GM18873 (cell line): ENCODE results near the gene HDAC4.

Experiments
- ATAC-seq: cut with Tn5 transposase; IDR thresholded peaks from one replicate; pipeline ENCODE4 v1.9.1; 2021; ENCODE audit warnings: mild to moderate bottlenecking, moderate library complexity, moderate number of reproducible peaks; ENCODE audit not compliant: unreplicated experiment, low FRiP score

The HDAC4 gene

DNA sequence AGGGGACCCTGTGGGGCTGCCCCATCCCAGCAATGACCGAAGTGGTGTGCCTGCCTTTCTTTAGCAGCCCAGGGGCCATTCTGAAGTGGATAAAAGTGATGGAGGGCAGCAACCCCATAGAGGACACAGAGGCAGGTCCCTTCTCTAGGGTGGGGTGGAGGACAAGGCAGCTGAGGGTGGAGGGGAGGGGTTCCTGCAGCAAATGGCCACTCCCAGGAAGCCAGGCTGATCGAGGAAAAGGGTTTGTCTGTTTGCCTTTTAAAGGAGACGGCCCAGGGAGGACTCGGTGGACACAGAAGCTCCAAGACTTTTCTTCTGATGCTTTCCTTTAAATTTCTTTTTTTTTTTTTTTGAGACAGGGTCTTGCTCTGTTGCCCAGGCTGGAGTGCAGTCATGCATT lies 280.2 kb downstream of the HDAC4 start:
- no peak for ATAC-seq

DNA sequence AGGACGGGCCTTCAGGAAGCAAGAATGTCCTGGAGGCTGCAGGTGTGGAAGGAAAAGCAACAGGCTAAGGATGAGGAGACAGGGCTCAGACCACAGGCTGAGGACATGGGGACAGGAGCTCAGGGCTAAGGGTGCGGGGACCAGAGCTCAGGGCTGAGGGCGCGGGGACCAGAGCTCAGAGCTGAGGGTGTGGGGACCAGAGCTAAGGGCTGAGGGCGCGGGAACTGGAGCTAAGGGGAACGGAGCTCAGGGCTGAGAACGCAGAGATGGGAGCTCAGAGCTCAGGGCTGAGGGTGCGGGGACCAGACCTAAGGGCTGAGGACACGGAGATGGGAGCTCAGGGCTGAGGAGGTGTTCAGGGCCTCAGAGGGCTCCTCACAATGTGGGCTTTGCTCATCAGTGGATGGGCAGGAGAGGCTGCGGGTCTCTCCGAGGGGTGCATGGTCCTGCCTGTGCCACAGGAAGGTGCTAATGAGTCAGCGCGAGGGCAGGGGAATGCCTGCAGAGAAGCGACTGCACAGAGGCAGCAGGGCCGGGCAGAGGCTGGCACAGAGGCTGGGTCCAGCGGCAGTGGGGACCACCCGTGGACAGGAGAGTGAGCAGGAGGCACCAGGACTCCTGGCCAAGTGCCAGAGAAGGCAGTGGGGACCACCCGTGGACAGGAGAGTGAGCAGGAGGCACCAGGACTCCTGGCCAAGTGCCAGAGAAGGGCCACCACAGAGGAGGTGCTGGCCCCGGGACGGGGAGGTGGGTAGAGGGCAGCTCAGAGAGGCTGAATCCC lies 281.3 kb downstream of the HDAC4 start:
- no peak for ATAC-seq

DNA sequence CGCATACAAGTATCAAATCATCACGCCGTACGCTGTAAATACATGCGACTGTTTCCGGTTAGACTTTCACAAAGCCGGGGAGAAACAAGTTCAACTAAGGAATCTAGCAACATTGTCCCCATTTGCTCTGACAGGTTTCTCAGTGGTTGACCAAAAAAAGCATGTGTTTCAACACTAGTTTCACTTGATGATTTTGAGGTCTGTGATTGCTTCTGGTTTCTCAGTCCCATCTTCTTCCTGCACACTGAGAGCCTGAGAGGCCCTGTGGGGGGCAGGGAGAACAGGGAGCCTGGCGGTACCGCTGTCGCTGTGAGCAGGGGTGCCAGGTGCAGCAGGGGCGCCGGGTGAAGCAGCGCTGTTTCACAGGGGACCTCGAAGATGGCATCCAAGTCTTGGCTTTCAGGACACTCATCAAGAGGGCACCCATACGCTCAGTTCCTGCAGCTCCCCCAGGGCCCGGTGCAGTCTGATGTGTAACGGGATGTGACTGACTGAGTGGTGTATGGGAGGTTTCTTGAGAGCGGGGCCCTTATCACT lies 282.1 kb downstream of the HDAC4 start:
- no peak for ATAC-seq

DNA sequence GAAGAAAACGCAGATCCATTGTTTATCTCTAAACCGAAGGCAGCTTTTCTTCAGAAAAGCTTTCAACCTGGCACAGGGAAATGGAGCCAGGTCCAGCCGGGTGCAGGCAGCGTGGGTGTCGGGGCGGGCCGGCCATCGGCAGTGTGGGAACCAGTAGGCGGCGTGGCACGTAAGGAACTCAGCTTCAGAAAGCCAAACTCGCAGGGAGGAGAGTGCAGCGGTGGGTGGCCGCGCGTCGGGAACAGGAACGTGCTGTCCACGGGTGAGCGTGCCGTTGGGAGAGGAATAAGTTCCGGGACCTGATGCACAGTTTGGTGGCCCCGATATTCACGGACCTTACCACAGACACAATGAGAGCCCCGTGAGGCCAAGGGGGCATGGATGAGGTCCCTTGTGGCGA lies 282.6 kb downstream of the HDAC4 start:
- ATAC-seq, result no peak

DNA sequence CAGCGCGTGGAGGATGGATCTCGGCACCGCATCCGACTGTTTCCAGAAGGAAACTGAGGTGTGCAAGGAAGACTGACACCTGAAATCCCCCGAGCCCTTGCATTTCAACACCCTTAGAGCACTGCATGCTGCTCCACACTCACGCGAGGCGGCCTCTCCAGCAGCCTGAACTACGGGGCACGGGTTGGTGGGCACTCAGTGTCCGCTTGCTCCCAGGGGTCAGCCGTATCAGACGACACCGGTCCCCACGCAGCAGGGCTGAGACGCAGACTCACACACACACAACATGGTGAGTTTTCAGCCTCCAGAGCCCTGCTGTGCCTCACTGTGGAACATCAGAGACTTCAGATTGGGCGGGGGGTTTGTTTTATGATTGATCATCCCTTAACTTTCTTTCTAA lies 283.0 kb downstream of the HDAC4 start:
- no peak for ATAC-seq

DNA sequence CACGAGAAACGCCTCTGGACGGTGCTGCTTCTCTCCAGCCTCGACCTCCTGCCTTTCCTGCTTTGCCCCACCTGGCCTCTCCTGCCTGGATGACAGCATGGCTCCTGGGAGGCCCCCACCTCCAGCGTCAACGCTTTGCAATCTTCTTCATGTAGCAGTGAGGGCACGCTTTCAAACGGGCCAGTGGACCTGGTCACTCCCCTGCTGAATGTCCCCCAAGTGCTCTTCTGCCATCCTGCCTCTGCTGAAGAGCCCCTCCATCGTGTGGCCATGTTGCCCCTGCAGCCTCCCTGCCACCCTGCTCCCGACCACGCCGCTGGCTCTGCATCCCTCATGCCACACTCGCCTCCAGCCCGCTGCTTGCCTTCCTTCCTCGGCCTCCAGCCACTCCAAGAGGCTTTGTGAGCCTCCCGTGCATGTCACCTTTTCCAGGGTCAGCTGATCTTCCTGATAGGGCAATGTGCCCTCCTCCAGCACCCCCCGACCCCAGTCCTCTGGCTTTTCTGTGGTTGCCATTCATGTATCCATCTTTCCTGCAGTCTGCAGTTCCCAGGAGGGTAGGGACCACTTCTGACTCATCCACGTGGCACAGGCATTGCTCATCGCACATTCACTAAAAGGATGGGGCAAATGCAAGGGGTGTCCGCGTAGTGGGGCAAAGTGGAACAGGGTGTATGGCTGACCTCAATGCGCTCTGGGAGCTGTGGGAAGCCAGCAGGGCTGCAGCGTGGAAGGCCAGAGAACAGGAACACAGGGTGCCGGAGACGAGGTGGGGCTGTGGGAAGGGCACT lies 284.2 kb downstream of the HDAC4 start:
- ATAC-seq, result no peak

DNA sequence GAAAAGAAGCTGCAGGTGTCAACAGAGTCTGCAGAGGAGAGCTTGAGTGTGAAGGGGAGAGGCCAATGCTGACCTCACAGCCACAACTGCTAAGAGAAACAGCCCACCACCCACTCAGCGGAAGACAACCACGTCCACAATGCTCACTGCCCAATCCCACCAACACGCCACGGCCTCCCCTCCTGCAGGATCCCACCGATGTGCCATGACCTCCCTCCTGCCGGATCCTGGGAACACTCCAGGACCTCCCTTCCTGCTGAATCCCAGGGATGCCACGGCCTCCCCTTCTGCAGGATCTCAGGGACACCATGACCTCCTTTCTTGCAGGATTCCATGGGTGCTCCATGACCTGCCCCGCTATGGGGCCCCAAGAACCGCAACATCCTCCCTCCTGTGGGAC lies 285.2 kb downstream of the HDAC4 start:
- no peak for ATAC-seq

DNA sequence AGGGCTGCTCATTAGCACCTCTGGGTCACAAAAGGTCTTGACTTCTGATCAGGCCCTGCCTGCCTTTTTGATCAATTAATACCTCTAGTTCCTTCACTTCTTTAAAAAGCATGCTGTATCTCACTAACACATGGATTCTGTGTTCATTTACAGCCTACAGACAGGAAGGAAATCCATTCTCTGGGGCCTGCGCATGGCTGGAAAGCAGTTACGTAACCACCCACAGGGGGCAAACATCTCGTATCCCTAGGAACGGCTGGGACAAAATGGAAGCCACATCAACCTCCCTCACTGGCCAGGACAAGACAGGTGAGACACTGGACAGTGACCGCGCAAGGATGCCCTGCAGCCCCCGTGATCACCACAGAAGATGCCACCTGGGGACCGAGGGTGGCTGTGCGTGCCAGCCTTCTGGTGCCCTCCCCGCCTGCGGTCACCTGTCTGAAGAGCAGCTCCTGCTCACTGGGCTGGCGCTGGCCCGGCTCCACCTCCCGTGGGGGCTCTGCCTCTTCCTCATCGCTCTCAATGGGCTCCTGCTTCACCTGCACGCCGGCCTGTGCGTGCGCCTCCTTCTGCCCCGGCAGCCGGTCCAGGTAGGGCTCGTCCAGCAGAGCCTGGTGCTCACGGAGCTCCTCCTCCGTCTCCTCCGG lies 286.1 kb downstream of the HDAC4 start:
- no peak for ATAC-seq

DNA sequence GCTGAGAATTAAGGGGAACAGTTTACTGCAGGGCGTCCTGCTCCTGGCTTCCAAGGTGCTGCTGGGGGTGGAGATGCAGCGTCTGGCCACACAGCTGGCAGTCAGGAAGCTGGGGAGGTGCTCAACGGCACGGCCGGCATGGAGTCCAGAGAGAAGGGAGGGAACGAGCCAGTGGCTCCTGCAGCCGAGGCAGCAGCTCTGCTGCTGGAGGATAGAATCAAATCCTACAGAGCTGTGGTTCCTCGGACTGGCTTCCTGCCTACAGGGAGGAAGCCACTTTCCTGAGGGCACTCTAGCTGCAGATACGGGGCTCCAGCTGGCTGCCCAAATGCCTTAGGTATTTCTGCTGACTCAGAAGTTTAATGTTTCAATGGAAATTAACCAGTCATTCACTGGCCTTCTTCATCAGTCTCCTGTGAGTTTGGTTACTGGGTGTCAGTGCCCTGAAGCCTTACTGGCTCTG lies 286.7 kb downstream of the HDAC4 start:
- ATAC-seq, result no peak

DNA sequence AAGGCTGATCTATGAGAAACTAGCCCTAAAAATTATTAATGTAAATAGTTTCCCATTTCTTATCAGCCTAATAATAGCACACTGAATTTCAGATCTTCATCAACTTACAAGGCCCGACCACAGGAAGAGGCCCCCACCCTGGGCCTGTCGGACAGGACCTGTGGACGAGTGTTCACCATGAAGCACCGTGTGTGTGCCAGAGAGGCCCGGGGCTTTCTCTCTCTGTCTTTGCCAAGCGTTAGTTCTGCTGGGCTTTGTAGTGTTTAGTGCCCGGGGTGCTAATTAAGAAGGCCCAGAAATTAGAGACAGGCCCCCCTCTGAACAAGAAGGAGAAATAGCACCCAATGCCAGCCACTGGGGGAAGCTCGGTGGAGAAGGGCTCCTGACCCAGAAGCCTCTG lies 287.2 kb downstream of the HDAC4 start:
- ATAC-seq, result no peak

DNA sequence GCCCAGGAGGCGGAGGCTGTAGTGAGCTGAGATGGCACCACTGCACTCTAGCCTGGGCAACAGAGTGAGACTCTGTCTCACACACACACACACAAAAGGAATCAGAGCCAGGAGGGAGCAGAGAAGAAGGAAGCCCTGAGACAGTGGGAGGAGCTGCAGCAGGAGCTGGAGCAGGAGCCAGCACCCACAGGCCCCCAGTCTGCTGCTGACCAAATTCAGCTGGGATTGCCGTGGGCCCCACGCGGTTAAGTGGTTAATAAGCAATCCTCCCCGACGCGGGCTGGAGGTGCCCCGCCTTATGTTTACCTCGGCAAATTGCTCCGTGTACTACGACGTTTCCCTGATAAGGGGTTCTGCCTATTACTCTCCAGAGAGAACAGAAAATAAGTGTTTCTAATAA lies 287.6 kb downstream of the HDAC4 start:
- no peak for ATAC-seq

DNA sequence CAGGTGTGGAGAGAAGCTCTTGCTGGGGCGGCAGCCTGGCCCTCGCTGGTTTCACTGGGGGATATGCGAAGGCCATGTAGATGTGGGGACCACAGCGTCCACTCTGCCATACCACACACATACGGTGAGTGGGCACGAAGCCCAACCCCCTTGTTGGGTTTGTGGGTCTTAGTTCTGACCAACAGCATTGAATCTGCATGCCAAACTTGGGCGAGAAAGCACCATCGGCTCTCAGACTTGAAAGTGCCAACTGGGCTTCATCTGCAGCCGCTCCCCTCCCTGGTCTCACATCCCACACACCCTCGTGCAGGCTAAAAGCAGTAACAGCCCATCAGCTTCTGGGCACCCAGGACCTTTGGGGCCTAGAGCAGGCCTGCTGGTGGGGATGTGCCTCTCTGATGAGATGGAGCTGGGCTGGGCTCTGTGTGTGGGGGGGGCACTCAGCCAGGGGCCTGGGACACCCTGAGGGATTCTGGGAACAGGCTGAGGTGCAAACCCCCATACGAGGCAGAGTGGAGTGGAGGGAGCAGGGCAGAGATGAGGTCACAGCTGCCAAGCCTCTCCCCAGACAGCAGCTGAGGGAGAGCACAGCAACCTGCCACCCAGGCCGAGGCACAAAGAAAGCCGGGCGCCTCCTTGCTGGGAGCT lies 288.6 kb downstream of the HDAC4 start:
- ATAC-seq, result no peak

DNA sequence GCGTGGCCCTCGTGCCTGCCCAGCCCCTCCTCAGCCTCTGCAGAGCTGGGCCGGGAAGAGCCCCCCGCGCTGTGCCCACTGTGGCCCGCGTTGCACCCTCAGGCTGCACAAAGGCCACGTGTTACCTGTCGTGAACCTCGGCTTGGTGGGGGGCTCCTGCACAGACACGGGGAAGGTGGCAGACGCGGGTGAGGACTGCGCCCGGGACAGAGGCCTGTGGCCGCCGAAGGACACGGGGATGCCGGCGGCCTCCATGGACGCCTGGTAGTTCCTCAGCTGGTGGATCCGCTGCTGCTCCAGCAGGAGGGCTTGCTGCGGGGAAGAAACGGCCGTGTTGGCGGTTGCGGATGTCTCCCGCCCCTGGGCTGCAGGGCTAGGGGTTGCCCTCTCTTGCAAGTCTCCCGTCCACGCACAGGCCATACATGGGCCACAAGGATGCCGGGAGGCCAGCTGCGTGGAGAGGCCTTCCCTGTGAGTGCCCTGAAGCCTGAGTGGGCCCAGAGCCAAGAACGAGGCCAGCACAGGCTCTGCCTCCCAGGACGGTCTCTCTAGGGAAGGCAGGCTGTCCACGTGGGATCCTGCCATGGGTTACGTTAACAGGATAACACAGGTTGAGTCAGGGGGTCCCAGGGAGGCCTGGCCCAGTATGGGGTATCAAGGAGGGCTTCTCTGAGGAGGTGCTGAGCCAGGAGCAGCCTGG lies 289.3 kb downstream of the HDAC4 start:
- ATAC-seq, result no peak

DNA sequence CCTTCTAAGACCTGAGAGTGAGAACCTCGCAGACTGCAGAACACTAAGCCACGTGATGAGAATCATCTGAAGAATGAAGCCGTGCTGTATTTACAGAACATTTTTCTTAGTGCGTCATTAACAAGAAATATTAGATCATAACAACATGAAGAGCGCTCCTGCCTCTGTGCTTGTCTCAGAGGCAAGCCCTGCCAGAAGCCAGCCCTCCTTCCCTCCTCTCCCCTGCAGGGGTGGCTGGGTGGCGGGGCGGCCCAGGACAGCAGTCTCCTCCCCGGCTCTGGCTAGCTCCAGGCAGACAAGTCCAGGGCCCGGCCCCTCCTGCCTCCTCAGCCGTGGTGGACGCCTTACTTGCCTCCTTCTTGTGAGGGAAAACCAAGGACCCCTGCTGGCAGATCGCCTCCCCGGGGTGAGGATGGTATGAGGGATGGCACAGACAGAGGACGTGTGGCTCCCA lies 290.2 kb downstream of the HDAC4 start:
- ATAC-seq, result no peak

DNA sequence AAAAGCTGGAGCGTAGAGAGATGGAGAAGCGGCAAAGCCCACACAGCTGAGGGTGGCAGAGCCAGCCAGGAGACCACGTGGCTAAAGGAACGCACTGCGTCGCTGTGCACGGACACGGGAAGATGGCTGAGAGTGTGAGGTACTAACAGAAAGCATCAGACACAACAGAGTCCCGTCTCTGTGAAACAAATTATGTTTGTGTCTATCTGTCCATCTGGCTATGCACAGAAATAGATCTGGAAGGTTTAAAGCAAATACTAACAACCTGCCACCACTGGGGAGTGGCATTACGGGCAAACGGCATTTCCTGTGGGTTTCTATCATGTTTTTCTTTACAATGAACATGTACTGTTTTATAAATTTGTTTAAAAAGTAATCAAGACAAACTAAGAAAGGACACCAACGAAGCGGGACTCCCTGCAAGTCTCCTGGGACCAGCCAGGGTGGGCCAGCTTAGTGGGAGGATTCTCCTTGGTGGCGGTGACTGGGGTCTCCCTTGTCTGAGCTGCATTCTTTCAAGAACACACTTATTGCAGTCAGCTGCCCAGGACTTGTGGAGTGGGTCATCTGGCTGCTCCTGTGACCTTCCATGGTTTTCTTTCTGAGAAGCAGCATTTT lies 290.8 kb downstream of the HDAC4 start:
- ATAC-seq, result no peak

DNA sequence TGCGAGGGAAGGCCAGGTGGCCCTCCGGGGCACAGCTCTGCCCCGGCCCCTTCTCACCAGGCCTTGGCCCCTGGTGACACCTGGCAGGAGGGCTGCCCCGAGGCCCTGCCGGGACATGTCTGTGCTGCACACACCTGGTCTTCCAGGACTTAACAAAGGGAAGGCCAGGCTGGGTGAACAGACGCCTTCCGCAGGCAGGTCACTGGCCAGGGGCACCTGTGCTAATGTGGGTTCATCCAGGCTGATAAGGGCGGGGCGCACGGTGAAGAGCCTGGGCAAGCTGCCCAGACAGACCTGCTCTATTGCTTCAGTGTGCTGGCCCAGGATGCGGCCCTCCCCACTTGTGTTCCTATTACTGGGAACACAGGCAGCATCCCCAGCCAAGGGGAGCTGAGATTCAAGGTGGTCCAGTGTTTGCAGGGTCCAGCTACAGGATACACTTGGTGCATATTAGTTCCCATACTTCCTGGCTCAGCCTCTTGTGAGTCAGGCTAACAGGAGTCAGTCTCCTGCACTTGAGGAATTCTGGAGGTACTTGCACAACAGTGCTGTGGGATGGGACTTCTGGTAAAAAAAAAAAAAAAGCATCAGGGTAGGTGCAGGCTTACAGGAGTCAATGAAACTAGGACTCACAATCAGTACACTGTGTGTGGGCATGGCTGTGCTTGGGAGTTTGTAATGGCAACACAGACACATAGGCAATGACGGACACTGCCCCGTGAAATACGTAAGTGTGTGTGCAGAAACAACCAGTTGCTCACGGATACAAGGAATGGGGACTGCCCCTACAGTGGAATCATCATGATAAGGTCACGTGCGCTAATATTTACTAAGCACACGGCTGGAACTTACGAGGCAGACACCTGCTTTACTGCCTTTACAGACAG lies 291.5 kb downstream of the HDAC4 start:
- ATAC-seq, result no peak

DNA sequence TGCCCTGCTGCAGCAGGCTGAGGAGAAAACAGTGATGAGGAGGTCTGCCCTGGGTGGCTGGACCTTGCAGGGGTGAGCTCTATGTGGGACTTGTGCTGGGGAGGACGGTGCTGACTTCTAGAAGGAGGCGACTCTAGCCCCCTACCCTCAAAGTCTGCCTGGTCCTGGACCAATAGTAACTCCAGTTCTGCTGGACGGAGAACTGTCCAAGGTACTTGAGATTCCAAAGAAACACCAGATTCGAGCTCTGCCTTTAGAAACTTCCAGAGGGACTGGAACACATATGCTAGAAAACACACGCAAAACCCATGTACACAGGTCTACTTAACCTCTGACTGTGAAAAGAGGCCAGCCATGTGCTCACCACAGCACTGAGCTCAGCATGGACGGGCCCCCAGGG lies 292.4 kb downstream of the HDAC4 start:
- no peak for ATAC-seq

DNA sequence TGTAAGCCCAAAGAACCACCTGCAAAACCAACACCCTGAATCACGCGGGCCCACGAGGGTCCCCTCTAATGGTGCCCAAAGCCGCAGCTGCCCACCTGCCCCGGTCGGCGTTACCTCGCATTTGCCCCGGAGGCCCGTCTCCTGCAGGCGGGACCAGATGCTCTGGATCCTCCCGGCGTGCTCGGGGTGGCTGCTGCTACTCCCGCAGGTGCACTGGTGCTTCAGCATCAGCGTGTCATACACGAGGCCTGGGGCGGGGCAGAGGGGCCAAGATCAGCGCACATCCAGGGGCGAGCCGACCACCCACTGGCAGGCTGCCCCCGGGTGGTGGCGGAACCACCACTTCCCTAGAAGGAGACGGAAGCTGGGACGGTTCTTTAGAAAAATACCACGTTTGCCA lies 292.9 kb downstream of the HDAC4 start:
- no peak for ATAC-seq

DNA sequence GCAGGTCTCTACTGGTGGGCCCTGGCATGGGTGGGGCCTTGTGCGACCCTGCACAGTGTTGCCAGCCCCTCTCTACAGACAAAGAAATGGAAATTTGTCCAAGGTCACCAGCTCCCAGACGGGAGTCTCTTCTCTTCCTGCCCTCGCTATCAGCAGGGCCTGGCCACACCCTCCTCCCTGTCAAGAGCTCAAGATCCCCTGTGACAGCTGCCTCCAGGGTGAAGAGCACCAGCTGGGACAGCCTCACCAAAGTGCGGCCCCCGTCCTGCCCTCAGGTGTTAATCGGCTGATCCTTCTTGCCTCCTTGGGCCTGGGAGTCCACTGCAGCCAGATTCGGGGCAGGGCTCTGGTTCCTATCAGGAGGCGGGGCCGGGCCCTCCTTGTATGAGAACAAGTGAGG lies 293.9 kb downstream of the HDAC4 start:
- ATAC-seq, result no peak
